GM18508 (cell line): ENCODE data around the gene BCL10.

Experiments
- ATAC-seq: cut with Tn5 transposase; IDR thresholded peaks from one replicate; pipeline ENCODE4 v1.9.1; 2021; ENCODE audit warnings: moderate number of reproducible peaks; ENCODE audit not compliant: insufficient read depth, unreplicated experiment

Gene BCL10

DNA sequence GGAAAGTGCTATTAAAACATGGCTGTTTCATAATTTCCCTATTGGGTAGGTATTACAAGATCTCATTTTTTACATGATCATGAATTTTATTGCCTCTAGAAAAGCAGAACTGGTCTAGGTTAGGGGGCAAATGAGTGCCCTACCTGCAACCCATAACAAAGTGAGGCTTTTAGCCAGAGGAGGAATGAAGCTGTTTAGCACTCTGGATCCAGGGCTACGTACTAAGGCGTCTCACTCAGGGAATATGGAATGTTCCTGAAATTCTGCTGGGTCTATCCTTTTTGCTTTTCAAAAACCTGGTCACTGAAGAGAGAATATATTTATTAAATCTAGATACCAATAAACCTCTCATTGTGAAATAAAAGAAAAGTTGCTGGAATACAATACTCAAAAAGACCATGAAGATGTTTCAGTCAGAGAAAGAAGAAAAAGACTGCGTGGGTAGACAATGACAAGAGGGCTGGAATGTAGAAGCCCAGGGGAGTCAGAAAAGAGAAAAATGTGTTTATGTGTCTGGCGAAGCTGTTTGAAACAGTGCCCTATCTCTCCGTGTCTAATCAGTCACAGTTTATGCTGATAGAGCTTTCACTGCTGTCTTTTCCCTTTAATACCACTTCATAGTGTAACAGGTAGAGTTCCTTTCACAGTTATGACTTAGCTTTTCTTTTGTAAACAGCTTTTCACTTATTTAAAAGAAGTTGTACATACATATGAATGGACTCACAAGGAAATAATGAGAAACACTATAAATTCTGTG lies 50.6 kb downstream of the BCL10 start:
- no peak for ATAC-seq

DNA sequence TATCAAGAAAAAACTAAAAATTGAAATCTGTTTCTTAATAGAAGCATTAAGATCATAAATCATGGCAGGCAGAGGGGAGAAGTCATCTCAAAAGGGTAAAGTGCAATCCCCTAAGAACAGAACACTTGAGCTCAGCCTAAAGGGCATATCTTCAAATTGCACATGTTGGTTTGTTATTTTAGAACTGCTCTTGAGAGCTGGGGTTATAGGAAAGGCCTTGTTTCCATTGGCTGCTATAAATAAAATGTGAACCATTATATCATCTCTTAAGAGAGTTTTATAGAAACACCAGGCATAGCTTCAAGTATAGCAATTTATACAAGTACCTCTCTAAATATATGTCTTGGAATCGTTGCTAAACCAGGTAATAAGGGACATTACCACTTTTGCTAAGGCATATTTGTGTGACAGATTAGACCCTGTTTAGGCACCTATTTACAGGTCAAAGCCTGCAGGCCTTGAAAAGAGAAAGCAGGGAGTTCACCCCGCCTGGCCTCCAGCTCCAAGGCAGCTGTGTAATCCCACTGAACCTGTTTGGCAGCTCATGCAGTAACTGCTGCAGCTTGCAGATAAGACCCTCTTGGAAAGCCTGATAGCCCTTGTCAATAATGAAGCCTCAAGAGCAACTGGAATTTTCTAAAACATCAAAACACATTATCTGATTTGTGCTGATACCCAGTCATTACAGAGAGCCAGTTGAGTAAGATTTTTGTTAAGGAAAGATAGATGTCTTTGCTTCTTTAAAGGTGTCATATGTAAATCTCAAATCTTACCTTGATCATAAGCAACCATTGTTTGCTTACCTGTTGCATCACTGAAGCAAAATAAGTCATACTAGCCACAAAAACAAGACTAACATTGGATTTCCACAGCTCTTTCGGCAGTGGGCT lies 51.5 kb downstream of the BCL10 start:
- no peak for ATAC-seq

DNA sequence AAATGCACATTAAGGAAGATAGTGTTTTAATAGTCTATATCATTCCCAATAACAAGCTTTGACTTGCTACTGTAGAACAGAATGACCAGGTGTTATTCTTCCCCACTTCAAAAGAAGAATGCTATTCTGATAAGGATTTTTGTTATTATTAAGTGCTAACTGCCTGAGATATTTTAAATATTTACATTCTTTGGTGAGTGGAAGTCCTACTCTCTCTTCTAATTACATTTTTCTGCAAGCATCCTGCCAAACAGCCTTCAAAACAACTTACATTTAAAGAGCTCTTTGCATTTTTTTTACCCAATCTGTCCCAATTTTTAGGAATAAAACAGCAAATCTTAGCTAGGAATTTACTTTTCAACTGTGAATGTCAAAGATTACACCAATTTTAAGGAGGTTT lies 52.1 kb downstream of the BCL10 start:
- no peak for ATAC-seq

DNA sequence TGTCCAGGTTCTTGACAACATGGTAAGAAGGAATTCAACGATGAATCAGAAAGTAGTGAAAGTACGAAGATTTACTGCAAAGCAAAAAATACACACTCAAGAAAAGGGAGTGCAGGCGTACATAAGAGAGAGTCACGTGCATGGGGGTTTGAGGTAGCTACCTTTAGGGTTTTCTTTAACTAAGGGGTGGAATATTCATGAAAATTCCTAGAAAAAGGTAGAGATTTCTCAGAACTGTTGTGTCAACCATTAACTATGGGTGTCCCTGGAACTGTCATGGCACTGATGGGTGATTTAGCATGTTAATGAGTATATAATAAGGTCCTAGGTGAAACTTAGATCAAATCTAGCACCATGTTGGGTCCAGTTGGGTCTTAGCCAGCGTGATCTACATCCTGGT lies 53.1 kb downstream of the BCL10 start:
- no peak for ATAC-seq

DNA sequence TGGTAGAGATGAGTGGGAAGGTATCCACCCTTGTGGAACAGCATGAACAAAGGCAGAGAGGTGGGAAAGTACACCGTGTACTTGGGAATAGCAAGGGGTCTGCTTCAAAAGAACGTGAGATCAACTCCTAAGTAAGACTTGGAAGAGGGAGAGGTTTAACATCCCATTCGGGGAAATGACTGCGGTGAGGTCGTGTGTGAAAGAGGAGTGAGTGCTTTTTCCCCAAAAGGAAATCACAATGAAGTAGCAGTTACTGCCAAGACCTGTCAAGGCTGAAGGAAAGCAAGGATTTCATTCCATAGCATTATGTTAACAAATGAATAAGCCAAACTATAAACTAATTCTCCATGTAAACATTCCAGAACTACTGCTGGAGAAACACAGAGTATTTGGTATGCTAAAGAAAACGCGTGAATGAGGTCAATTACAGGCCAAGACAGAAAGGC lies 55.7 kb downstream of the BCL10 start:
- ATAC-seq, result no peak

DNA sequence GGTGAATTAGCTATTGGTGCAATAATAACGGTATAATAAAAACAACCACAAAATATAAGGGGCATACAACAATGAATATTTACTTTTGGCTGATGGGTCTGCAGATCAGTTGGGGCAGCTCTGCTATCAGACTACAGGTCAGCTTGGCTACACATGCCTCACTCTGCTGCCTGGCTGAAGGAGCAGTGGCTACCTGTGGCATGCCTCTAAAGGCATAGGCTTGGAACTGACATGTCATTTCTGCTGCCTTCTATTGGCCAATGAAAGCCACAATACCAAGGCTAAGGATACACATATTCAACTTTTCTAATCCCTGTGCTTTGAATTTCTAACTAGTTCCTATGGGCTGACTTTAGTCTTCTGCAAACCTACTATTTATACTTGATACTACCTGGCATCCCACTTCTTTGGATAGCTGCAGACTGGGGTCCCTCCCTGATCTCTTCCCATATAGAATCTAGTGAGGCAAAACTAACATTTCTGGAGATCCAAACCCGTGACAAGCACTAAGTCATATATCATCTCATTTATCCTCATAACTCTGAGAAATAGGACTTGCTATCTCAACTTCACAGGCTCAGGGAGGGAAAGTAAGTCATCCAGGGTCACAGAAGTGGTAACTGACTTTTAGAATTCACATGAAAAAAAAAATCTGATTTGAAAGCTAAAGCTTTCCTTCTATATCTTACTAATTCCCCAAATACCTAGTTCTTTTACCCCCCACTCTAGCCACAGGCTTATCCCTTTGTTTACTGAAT lies 56.4 kb downstream of the BCL10 start:
- ATAC-seq, result no peak

DNA sequence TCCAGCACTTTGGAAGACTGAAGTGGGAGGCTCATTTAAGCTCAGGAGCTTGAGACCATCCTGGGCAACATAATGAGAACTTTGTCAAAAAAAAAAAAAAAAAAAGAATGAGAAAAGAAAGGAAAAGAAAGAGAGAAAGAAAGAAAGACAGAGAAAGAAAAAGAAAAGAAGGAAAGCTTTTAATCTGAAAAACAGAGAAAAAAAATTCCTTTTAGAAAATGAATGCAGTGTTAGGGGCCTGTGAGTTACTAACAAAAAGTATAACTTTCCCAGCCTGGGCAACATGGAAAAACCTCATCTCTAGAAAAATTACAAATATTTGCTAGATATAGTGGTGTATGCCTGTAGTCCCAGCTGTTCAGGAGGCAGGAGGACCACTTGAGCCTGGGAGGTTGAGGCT lies 59.7 kb downstream of the BCL10 start:
- no peak for ATAC-seq
